GM19395 (cell line): Measurements from ENCODE around the gene KCNC3.

Experiments
- ATAC-seq: cut with Tn5 transposase; IDR thresholded peaks from one replicate; pipeline ENCODE4 v1.9.1; 2021; ENCODE audit warnings: mild to moderate bottlenecking, moderate library complexity; ENCODE audit not compliant: unreplicated experiment

Gene KCNC3

DNA sequence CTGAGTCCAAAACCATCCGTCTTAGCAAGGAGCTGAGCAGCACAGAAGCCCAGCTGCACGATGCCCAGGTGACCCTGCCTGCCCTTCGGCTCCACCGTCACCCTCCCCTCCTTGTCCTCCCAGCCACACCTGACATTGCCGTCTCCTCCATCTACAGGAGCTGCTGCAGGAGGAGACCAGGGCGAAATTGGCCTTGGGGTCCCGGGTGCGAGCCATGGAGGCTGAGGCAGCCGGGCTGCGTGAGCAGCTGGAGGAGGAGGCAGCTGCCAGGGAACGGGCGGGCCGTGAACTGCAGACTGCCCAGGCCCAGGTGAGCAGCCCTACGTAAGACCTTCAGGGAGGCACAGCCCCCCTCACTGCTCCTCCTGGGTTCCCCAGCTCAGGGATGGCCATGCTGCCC is 49.1 kb downstream of the KCNC3 start:
- no peak for ATAC-seq

DNA sequence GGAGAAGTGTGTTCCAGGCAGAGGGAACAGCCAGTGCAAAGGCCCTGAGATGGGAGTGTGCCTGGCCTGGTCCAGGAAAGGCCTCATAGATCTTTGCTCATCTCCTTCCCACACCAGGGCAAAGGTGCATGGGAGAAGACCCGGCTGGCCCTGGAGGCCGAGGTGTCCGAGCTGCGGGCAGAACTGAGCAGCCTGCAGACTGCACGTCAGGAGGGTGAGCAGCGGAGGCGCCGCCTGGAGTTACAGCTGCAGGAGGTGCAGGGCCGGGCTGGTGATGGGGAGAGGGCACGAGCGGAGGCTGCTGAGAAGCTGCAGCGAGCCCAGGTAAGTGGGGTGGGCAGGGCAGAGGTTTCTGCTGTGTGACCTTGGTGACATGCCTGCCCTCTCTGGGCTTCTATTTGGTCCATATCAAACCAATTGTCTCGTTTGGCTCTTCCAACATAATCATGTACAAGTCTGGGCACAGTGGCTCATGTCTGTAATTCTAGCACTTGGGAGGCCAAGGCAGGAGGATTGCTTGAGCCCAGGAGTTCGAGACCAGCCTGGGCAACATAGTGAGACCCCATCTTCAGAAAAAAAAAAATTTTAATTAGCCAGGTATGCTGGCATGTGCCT is 51.1 kb downstream of the KCNC3 start:
- ATAC-seq = no peak

DNA sequence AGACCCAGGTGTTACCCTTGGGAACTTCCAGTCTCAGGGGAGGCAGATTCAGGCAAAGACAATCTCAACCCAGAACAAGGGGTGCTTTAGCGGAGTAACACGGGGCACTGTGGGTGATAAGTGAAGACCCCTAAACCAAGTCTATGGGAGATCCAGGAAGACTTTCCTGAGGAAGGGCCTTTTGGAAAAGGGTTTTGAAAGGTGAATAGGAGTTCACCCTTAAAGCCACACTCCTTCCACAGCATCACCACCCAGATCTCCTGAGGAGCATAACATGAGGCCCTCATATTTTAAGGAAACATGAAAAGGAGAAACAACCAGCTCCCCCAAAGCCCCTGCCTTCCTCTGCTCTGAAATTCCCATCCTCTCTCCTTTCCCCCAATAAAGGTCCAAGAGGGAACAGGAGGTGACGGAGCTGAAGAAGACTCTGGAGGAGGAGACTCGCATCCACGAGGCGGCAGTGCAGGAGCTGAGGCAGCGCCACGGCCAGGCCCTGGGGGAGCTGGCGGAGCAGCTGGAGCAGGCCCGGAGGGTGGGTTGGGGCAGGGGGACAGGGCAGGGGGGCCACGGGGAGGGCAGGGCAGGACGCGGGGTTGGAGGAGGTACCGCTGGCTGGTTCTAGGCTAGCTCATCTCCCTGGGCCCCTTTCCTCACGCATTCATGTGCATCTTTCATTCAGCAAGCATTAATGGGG is 52.7 kb downstream of the KCNC3 start:
- ATAC-seq = no peak

DNA sequence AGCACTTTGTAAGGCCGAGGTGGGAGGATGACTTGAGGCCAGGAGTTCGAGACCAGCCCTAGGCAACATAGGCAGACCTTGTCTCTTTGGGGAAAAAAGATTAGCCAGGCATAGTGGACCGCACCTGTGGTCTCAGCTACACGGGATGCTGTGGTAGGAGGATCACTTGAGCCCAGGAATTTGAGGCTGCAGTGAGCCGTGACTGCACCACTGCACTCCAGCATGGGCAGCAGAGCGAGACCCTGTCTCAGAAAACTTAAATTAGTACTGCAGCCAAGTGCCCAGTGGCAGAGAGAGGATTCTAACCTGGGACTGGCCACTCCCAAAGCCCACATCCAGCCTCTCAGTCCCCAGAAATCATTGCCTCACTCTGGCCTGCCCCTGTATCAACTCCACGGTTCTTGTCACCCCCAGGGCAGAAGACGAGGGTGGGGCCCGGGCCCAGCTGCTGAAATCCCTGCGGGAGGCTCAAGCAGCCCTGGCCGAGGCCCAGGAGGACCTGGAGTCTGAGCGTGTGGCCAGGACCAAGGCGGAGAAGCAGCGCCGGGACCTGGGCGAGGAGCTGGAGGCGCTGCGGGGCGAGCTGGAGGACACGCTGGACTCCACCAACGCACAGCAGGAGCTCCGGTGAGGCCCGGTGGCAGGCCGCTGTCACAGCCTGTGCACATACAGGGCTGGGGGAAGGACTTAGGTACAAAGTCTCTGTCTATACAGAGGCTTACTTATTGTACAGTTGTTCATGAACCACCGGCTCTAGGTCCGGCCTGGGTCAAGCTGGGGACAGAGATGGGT is 53.4 kb downstream of the KCNC3 start:
- ATAC-seq = no peak

DNA sequence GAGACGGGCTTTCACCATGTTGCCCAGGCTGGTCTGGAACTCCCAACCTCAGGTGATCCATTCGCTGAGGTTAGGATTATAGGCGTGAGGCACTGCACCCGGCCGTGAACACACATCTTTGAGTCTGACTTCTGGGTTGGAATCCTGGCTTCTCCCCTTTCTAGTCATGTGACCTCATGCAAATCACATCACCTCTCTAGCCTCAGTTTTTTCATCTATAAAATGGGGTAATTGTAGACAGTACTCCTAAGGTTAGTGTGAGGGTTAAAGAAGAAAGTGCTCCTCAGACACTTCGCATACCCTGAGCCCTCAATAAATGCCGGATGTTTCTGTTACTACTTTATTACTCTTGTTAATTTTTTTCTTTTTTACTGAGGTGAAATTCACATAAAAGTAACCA is 55.4 kb downstream of the KCNC3 start:
- ATAC-seq = no peak

DNA sequence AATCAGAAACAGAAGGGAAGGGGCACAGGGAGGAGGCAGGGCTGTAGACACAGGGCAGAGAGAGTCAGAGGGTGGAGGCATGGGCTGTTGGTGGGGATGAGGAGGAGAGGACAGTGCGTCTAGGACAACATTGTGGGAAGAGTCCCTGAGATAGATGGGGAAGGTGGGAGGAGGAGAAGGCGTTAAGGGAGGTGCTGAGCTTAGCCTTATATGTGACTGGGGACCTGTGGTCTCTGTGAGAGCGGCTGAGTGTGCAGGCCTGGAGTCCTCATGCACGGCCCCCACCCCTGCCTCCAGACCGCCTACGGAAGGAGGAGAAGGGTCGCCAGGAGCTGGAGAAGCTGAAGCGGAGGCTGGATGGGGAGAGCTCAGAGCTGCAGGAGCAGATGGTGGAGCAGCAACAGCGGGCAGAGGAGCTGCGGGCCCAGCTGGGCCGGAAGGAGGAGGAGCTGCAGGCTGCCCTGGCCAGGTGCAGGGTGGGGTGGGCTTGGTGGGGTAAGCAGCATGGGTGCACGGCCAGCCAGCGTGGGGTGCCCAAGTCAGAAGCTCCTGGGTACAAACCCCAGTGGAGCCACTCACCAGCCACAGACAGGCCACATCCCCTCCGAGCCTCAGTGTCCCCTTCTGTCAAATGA is 56.8 kb downstream of the KCNC3 start:
- no peak for ATAC-seq

DNA sequence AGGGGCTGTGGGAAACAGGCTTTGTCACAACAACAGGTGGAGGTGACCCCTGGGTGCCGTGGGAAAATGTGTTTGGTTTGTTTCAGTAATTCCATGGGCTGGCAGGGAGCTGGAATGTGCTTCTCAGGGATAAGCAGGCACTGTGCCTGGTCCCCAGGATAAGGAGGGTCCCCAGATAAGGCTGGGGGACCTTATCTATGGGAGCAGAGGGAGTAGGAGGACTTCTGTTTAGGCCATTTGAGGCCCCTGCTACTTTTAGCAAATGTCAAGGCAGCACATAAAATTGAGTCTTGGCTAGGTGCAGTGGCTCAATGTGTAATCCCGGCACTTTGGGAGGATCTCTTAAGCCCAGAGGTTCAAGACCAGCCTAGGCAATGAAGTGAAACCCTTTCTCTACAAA is 59.5 kb downstream of the KCNC3 start:
- no peak for ATAC-seq

DNA sequence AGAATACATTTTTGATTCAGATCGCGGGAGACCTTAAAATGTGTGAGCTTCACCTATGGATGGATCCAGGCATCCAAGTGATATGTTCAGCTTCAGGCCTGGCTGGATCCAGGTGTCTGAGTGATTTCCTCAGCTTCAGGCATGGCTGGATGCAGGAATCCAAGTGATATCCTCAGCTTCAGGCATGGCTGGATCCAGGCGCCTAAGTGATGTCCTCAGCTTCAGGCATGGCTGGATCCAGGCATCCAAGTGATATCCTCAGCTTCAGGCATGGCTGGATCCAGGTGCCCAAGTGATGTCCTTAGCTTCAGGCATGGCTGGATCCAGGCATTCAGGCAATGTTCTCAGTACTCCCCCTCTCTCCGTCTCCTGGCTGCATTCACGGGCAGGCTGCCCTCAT is 60.7 kb downstream of the KCNC3 start:
- ATAC-seq = no peak

DNA sequence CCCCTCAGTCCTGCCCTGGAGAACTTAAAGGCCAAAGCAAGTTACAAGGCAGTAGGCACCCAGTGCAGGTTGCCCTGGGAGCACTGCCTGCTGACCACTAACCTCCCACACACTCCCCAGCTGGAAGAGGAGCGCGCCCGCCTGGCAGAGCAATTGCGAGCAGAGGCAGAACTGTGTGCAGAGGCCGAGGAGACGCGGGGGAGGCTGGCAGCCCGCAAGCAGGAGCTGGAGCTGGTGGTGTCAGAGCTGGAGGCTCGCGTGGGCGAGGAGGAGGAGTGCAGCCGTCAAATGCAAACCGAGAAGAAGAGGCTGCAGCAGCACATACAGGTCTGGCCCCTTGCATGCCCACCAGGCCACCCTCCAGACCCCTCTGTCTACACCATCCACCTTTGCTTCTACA is 61.1 kb downstream of the KCNC3 start:
- ATAC-seq = no peak

DNA sequence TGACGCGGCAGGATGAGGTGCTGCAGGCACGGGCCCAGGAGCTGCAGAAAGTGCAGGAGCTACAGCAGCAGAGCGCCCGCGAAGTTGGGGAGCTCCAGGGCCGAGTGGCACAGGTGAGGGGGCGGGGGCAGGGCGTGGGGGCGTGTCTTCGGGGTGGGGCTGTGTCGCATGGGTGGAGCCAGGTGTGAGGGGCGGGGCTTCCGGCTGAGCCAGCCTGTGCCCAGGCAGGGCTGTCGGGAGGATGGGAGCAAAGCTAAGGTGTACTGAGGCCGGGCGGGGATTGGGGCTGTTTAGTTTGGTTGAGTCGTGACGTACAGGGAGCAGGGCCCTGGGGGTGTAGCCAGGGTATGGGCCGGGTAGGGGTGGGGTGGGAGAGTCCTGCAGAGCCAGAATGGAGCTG is 62.3 kb downstream of the KCNC3 start:
- no peak for ATAC-seq

DNA sequence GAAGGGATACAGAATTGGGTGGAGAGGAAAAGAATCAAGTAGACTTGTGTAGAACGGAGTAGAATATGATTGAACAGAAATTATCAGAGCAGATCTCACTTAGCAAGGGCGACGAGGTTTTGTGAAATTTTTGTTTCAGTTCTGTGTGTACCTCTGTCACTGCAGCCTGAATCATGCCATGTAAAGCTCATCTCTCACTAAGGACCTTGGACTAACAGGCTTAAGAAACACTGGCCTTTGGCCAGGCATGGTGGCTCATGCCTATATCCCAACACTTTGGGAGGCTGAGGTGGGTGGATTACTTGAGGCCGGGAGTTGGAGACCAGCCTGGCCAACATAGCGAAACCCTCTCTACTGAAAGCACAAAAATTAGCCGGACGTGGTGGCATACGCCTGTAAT is 63.1 kb downstream of the KCNC3 start:
- ATAC-seq = no peak

DNA sequence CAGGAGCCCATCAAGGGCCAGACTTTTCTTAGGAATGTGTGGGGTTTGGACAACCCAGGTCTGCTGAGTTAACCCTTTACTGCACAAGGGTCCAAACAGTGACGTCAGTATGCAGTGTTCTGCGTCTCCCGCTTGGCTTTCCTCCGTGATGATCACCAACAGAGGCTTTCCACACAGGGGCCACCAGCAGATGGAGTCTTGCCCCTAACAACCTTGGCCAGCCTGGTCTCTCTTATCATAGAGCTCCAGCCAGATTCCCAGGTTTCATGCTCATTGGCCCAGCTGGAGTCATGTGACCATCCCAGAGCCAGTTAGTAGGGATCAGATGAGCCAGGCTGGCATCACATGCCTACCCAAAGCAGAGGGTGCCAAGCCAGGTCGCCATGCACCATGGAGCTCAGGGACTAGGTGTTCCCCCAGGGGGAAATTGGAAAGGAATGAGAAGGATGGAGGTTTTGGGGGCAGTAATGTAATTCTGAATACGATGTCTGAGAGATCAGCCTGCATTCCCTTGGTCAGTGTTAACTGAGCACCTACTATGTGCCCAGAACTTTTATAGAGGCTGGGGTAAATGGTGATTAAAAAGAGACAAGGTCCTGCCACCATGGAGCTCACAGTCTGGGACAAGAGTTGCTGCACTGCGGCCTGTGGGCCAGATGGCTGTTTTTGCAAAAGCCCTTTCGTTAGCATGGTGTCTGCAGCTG is 64.5 kb downstream of the KCNC3 start:
- no peak for ATAC-seq

DNA sequence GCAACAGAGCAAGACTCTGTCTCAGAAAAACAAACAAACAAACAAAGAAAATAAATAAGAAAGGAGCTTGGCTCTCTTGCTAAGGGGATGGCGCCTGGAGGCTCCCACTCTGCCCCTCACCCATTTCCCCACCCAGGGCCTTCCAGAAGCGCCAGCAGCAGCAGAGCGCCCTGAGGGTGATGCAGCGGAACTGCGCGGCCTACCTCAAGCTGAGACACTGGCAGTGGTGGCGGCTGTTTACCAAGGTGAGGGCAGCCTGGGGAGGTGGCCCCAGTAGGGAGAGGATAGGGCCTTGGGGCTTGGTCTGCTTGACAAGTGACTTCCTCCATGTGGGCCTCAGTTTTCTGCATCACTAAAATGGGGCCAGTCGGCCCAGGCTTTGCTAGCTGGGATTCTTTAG is 66.0 kb downstream of the KCNC3 start:
- no peak for ATAC-seq
